Myocyte (in vitro differentiated cells): ENCODE data around the gene UBR2. TPM values are rescaled to one million over a fixed set of nuclear protein-coding genes. Genes with fewer than 3 reads are reported as not detected.
"Not testable (repeated sequence)": the region's sequence is repeated elsewhere in the genome, so short reads cannot be mapped to it uniquely, and the experiment has no call there.

ENCODE experiments used
- DNase-seq: peaks from one replicate; pipeline ENCODE4 v3.0.0-alpha.2; 2012; ENCODE audit warnings: low read depth
- total RNA-seq: library from RNA; depleted of rRNA; stranded (reverse); fragments of >200 nt; gene quantifications from 2 replicates; pipeline ENCODE4 v1.2.3, GENCODE V29; 2014

UBR2 gene
- total RNA-seq, 1 donor from 2014 or later = 23.7 TPM

DNA sequence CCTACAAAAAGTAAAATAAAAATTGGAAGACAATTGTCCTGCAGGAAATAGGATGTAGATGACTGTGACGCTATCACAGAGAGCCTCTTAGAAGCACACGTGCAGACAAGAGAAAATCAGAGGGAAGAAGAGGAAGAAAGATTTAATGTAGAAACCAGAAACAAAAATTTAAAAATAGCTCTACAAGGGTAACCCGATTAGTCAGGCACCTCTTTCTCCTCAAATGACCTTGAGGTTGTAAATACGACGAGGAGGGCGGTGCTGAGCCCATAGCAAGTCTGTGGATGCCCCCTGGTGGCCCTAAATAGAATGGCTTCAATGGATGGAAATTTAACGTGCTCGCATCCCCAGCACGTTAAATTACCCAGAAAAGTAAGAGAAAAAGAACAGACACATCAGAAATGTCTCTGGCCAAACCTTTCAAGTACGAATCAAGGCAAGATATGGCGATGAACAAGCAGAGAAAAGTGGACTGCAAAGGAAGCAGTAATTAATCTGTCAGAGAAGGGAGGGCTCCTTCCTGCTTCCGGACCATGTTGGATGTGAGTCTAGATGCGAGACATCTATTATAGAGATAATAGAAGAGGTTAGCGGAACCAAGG lies 162.8 kb downstream of the UBR2 start:
- DNase-seq = peak; percentile 89

GRCh38 chr6:42727087-42727611 lies 163.3 kb downstream of the UBR2 start:
- peak; percentile 31 for DNase-seq

DNA sequence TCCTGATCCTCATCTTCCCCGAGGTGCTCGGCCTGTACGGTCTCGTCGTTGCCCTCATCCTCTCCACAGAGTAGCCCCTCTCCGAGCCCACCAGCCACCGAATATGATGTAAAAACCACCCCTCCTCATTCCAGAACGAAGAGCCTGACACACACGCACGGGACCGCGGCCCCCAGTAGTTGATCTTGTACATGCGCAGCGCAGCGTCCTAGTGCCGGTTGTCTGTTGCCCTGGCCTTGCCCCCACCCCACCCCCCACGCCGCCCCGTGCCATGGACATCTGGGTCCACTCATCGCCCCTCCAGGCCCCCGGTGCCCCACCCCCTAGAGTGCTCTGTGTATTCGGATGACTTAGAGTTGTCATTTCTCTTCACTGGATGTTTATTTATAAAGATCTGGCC lies 163.8 kb downstream of the UBR2 start:
- no peak for DNase-seq

DNA sequence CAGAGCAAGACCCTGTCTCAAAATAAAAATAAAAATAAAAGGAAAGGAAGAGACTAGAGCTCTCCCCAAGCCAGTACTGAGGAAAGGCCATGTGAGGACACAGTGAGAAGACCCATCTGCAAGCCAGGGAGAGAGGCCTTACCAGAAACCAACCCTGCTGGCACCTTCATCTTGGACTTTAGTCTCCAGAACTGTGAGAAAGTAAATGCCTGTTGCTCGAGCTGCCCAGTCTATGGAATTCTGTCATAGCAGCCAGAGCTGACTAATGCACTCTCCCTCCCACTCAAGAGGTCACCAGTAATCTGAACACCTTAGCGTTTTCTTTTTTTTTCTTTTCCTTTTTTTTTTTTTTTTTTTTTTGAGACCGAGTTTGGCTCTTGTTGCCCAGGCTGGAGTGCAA lies 165.9 kb downstream of the UBR2 start:
- DNase-seq = no peak

- DNase-seq = not testable (repeated sequence)
Measured at GRCh38 chr6:42733867-42734481, 170.1 kb downstream of the UBR2 start.

DNA sequence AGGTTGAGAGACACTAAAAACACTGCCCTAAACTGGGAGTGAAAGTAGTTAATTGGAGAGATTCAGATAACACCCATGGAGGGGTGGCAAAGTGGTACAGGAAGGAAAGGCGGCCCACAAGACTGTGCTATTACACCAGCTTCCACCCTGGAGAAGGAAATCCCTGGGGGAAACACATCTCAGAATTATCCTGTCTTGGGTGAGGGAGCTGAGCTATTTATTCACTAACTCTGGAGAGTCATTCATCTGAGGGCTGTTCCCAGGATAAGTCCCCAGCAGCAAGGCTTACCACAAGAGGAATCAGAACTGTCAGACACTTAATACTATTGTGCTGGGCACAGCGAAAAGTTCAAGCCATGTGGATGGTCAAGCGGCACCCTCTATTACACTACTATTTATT lies 172.1 kb downstream of the UBR2 start:
- peak; percentile 59 for DNase-seq

- no peak for DNase-seq
Measured at GRCh38 chr6:42740725-42741124, 176.9 kb downstream of the UBR2 start.

GRCh38 chr6:42742116-42742894 lies 178.5 kb downstream of the UBR2 start:
- peak; percentile 53 for DNase-seq

Other genes starting within 250 kb of the UBR2 start
- 1.6 and 1.8 TPM in 2 replicates for gene TRERF1, start 112.1 kb upstream of the UBR2 start, total RNA-seq
- 1.4 and 1.8 TPM in 2 replicates for gene PRPH2, start 158.6 kb downstream of the UBR2 start, total RNA-seq
- 44.3 and 45.2 TPM in 2 replicates for gene TBCC, start 182.1 kb downstream of the UBR2 start, total RNA-seq
- 4.3 and 4.7 TPM in 2 replicates for gene BICRAL, start 218.0 kb downstream of the UBR2 start, total RNA-seq